HTR-8/SVneo (cell line): Measurements from ENCODE around the gene SH3BP1.
A peak's percentile ranks its signal among the peaks of the same experiment; 100 is the strongest.

Experiments used
- DNase-seq: peaks from one replicate; pipeline ENCODE4 v3.0.0; 2011; ENCODE audit warnings: low spot score, mixed read lengths; ENCODE audit not compliant: insufficient read length
- FAIRE-seq: peaks from 2 replicates; lab custom pipeline; 2011; peaks lifted over from hg19 to GRCh38; lab: Jason Lieb, UNC

The SH3BP1 gene

DNA sequence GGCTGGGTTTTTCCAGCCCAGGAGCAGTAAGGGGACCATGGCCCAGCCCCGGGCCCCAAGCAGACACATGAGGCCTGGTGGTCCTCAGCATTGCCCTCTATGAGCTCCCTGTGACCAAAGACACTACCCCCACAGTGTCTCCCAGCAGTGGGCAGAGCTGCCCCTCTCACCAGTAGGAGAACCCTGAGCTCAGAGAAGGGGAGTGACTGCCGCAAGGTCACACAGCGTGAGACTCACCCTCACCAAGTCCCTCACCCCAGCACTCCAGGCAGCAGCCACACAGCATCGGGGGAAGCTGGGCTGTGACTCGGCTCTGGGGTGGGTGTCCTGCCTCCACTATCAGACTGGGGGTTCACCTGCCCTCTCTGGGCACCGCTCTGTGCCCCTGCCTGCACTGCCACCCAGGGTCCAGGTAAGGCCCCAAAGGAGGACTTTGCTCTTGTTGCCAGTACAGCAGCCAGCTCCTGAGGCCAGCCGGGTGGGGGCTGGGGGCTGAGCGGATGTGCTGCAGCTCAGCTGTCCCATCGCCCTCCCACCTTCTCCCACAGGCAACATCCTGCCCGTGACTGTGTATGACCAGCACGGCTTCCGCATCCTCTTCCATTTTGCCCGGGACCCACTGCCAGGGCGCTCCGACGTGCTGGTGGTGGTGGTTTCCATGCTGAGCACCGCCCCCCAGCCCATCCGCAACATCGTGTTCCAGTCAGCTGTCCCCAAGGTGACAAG is 7.9 kb upstream of the SH3BP1 start:
- DNase-seq, result no peak
- no peak for FAIRE-seq

DNA sequence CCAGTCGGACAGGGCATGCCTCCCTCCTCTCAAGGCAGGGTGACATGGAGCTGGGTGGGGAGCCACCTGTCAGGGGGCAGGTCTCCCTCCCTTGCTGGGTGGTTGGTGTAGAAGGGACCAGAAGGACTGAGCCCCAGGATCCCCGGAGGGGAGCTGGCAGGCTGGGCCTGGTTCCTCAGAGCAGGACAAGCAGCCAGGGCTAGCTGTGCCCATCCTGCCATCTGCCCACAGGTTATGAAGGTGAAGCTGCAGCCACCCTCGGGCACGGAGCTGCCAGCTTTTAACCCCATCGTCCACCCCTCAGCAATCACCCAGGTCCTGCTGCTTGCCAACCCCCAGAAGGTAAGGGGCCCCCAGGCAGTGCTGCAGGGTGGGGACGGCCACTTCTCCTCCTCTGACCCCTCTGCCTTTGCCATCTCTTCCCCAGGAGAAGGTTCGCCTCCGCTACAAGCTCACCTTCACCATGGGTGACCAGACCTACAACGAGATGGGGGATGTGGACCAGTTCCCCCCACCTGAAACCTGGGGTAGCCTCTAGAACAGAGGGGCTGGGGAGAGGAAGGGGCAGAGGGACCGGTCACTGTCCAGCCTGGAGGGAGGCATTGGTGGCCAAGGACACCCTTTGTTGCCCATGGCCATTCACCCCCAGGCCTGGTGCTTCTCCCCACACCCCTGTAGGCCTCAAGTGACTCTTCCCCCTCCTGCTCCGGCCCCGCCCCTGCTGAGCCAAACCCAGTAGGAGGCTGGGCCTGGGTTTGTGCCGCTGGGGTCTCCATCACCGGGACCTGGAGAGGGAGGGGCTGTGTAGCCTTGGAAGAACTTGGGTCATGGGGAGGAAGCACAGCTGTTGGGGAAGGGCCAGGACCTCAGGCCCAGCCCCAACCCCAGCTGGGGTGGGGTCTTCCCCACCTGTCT is 7.0 kb upstream of the SH3BP1 start:
- no peak for DNase-seq
- FAIRE-seq, result no peak

DNA sequence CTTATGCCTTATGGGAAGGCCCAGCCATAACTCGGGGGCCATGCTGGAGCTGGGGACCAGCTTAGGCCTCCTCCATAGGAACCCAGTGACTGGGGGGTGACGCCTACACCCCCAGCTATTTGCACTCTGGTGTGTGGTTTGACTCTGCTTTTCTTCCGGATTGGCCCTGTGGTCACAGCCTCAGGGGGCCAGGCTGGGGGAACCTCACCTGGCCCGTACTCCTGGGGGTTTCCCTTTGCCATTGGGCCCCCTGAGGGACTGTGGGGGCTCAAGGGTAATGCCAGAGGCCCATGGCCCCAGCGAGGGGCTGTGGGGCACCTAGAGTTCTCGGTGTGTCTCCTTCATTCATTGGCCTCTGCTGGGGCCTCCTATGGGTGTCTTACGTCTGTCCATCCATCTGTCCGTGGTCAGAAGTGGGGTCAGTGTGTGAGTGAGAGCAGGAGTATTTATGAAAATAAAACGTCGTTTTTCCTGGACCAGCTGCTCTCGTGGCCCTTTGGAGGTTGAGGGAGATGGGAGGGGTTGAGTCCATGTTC is 6.3 kb upstream of the SH3BP1 start:
- DNase-seq, result no peak
- no peak for FAIRE-seq

DNA sequence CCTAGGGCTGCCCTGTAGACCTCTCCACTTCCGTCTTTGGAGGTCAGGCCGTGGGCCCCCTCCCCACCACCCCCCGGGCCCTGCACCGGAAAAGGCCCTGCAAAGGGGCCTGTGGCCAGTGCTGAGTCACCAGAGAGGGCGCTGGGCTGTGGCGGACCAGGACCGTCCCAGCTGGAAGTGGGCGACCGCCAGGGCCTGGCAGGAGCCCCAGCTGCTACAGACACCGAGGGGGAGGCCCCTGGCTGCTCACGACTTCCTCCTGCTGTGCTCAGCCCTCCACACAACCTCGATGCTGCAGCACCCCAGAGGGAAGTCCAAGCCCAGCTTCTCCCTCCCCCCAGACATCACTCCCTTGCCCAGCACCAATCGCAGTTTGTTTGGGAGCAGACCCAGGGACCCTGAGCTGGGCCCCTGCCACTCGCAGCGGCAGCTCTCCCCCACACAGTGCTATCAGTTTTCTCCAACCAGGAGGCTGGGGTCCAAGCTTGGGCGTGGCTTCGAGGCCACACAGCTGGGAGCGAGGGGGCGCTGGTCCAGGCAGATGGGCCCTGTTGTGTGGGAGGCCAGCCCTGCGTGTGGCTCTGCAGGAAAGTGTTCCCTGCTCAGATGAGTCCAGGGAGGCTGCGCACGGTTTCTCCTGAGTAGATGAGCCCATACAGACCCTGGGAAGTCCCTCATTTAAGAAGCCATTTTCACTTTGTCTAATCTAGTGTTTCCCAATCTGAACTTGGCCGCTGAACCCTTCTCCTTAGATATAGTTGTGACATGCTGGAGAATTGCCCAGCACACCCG is 5.6 kb upstream of the SH3BP1 start:
- DNase-seq (no peak), FAIRE-seq (no peak)

DNA sequence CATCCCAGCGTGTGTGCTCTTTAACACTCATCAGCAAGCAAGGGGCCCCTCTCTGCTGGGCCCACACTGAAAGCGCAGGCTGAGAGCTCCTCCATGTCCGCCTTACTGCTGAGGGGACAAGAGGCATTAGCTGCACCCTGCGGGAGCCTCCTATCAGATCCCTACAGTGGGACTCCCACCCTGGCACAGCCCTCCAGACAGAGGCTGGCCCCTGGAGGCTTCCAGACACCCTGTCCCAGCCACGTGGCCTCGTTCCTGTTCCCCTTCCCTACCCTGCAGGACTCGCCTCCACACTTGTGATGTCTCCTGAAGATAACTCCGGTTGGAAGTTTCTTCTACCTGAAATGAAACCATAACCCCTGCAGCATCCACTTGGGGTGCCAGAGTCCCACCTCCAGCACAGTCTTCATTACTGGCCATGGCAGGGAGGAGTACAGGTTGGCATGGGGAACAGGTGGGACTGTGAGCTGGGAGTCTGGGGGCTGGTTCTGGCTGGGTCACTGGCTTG is 5.0 kb upstream of the SH3BP1 start:
- FAIRE-seq (no peak), DNase-seq (no peak)

DNA sequence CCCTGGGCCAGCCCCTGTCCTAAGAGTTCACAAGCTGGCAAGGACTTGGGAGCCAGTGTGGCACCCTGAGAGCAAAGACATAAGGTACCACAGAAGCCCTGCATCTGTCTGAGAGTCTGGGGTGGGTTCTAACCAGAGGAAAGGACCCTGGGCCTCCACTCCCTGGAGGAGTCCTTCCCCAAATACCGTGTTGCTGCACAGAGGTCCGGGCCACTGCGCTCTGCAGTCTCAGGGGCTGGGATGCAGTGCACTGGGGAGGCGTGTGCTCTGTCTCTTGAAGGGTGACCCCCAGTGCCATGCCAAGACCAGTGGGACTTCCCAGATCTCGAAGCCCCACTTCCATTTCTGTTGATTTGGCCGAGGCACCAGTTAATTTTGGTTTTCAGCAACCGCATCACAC is 4.3 kb upstream of the SH3BP1 start:
- no peak for DNase-seq
- FAIRE-seq, result no peak

DNA sequence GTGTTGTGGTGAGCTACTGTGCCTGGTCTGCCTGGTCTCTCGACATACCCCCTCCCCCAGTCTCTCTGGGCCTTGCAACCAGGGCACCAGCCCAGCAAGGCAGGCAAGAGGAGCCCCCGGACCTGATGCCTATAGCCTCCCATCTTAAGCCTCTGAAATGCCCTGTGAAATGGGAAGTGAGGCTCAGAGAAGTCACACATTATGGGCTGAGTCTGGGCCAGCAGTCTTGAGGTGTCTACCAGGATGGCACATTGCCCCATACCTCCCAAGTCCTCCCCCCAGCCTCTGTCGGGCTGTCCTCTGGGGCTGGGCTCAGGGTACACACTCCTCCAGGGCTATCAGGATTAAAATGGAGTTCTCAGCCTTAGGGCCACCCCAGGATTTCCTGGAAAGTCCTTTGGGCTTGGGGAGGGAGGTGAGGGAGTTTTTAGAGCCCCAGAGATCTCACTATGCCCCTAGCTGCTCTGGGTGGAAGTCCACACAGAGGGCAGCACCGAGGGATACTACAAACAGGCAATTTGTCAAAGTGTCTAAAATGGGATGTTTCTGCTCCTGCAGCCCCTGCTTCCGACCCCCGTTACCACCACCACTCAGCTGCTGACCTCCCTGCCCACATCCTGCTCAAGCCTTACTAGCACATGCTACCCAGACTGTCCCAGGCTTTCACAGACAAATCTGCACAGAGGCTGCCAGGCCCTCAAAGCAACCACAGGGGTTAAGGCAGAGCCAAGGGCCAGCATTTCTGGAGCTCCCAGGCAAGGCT is 3.1 kb upstream of the SH3BP1 start:
- DNase-seq (no peak), FAIRE-seq (no peak)

DNA sequence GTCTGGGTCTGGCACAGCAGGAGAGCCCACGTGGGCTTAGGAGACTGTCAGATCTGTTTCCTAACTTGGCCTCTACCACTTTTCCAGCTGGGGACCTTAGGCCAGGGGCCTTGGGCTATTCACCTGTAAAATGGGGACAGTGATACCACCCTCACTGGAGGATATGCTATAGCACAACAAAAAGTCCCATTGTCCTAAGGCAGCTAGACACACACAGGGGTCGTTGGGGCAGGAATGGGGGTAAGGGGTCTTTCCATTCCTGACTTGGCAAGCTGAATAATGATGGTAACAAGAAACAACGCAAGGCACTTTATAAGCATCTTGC is 2.6 kb upstream of the SH3BP1 start:
- FAIRE-seq (no peak), DNase-seq (no peak)

DNA sequence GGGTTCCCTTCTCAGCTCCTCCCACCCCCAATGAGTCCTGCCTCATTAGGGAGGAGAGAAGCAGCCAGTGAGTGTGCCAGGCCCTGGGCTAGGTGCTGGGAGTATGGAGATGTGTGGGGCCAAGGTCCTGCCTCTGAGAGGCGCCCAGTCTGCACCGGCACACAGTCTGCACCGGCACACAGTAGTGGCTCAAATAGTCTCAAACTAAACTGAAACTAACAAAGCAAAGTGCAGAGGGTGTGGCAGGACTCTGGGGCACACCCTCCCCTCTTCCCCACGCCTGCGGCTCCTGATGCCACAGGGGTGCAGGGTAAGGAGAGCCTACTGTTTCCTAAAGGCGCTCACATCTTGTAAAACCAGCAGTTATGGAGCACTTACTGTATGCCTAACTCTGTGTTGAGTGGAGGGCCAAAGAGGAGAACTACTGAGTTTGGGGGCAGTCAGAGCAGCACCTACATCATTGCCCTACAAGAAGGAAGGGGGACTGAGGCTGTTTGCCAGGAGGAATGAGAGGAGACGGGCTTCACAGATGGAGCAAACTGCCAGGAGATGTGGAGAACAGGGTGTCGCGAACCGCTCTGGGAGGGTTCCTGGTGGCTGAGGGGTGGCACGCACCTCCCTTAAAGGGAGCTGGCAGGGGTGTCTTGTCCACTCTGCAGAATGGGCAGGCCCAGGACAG is 939 bp upstream of the SH3BP1 start:
- no peak for DNase-seq

DNA sequence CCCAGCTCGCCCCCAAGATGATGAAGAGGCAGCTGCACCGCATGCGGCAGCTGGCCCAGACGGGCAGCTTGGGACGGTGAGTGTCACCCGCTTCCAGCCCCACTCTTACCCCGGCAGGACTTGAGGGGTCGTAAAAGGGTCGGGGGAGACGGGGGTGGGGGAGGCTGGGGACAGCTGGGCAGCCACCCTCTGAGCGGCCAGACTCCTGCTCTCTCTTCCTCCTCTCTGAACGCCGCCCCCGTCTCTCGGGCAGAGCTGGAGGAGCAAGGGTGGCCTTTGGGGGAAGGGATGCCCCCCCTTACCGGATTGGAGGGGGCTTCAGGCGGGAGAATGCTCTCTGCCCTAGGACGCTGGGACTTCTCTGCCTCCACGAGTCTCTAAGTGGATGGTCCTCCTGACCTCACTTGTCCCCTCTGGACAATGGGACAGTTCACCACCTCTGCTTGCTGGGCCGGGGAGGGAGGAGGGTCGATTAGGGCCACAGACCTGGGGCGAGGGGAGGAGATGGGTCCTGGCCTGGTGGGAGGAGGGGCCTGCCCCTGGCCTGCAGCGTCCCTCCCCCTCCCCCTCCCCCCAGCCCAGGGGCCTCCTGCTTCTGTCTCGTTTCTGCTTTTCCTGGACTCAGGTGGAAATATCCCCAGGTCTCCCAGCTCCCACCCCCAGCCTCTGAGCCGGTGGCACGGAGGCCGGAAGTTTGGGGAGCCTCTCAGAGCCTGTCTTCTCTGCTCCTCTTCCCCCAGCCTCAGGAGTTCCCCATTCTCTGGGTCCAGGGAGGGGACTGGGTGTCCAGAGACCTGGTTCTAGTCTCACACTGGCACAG is 512 bp downstream of the SH3BP1 start:
- DNase-seq (no peak), FAIRE-seq (peak; percentile 23)

More for the DNA sequence above, 939 bp upstream of the SH3BP1 start:
- no peak for FAIRE-seq

DNA sequence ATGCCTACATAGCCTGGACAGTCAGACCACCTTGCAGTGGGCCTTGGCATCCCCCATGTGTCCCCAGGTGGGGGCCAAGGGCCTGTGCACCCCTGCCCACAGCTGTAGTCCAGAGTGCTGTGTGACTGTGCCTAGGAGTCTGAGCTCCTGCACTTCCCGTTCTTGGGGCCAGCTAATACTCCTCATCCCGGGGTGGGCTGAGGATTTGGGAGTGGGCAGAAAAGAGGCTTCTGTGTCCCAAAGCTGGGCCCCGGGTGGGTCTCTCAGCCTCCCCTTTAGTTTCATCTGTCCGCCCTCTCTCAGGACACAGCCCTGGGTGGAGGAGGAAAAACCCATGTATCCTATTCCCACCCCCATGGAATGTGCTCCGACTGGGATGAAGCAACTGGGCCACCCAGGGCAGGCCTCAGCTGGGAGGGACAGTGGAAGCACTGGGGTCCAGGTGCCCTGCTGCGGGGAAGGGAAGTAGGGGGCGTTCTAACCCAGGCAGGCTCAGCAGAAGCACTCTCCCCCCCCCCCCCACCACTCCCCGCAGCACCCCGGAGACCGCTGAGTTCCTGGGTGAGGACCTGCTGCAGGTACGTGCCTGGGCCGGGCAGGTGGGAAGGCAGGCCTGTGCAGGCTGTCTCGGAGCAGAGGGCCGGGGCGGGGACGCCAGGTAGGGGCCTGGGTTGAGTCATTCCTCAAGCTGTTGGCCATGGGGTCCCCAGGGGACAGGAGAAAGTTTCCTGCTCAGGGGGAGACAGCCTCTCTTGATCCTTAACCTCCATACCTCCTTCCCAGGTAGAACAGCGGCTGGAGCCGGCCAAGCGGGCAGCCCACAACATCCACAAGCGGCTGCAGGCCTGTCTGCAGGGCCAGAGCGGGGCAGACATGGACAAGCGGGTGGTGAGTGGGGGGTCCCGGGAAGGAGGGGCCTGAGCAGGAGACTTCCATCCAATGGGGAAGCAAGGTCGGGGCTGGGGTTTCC is 1.4 kb downstream of the SH3BP1 start:
- no peak for DNase-seq
- no peak for FAIRE-seq

DNA sequence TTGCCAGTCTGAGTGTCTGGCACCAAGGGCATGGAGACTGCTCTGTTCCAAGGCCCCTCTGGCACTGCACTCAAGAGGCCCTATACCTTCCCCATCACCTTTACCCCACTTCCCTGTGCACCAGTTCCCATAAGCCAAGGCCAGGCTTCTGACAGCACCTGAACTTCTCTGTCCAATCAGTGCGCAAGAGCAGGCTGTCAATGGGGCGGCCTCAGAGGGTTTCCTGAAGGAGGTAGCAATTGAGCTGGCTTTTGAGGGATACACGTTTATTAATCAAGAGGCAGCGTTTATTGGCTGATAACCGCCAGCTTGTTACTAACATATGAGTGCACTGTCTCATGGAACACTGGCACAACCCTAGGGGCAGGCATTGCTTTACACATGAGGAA is 2.1 kb downstream of the SH3BP1 start:
- FAIRE-seq (no peak), DNase-seq (no peak)

DNA sequence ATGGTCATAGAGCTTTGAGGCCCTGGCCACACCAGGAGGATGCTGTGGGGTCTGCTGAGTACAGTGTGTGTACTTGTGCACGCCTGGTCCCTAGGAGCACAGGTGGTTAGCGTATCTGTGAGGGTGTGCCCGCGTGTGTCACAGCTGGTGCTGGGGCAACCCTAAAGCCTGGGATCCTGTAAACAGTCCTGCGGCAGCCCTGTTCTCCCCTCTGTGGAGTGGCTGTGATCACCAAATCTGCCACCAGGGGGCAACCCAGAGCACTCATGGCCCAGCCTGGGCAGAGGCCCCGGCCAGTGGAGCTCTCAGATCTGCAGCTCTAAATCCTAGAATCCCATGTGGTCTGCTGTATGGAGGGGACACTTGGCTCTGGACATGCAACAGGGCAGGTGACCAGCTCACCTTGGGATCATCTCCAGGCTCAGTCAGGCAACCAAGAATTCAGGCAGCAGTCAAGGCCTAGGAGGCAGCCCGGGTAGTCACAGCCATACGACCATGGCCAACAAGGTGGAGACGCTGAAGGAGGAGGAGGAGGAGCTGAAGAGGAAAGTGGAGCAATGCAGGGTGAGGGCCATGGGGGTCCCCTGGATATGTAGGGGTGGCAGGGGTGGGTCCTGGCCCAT is 3.9 kb downstream of the SH3BP1 start:
- peak; percentile 28 for FAIRE-seq
- DNase-seq, result peak; percentile 67

DNA sequence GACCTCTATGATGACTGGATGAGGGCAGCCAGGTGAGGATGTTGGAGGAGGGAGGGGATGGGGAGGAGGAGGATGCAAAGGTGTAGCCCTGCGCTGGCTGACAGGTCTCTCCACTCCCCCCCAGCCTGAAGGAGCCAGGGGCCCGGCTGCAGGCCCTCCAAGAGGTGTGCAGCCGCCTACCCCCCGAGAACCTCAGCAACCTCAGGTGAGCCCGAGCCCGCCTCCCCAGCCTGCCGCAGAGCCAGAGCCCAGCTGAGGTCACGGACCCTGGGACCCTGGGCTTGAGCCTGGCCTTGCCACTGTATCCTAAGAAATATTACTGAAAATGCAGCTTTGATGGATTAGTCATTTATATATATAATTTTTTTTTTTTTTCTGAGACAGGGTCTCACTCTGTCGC is 7.8 kb downstream of the SH3BP1 start:
- DNase-seq (no peak), FAIRE-seq (no peak)

DNA sequence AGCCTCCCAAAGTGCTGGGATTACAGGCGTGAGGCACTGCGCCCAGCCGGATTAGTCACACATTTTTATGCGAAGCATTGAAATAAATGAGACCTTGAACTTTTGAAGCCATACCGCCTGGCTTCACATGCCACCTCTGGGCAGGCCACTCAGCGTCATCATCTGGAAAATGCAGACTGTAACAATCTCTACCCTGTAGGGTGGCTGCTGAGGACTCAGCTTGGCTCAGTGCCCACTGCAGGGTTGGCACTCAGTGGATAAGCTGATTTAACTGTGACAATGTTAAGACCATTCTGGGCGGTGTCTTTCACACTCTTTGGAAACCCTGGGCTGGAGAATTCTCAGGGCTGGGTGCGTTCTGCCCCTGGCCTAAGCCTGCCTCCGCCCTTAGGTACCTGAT is 8.5 kb downstream of the SH3BP1 start:
- FAIRE-seq (no peak), DNase-seq (no peak)

DNA sequence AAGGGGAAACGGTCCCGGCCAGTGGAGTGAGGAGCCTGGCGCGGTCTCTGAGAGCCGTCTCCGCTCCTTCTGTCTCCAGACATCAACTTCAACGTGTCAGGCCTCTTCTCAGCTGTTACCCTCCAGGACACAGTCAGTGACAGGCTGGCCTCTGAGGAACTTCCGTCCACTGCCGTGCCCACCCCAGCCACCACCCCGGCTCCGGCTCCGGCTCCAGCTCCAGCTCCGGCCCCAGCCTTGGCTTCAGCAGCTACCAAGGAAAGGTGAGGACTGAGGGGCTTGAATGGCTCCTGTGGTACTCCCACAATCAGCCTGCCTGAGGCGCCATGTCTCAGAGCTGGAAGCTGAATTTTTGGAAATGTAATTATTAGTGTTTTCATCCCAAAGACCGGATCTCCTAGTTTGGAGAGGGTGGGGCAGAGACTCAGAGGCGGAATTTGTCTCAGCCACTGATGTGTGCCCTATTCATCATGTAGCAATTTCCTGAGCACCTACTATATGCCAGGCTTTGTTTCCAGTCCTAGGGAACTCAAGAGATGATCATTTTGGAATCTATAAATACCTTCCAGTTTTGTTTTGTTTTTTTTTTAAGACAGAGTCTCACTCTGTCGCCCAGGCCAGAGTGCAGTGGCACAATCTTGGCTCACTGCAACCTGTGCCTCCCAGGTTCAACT is 11.1 kb downstream of the SH3BP1 start:
- FAIRE-seq (no peak), DNase-seq (no peak)
